Measurements from ENCODE around the gene ZDHHC19.

The ZDHHC19 gene, protein sequence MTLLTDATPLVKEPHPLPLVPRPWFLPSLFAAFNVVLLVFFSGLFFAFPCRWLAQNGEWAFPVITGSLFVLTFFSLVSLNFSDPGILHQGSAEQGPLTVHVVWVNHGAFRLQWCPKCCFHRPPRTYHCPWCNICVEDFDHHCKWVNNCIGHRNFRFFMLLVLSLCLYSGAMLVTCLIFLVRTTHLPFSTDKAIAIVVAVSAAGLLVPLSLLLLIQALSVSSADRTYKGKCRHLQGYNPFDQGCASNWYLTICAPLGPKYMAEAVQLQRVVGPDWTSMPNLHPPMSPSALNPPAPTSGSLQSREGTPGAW

DNA sequence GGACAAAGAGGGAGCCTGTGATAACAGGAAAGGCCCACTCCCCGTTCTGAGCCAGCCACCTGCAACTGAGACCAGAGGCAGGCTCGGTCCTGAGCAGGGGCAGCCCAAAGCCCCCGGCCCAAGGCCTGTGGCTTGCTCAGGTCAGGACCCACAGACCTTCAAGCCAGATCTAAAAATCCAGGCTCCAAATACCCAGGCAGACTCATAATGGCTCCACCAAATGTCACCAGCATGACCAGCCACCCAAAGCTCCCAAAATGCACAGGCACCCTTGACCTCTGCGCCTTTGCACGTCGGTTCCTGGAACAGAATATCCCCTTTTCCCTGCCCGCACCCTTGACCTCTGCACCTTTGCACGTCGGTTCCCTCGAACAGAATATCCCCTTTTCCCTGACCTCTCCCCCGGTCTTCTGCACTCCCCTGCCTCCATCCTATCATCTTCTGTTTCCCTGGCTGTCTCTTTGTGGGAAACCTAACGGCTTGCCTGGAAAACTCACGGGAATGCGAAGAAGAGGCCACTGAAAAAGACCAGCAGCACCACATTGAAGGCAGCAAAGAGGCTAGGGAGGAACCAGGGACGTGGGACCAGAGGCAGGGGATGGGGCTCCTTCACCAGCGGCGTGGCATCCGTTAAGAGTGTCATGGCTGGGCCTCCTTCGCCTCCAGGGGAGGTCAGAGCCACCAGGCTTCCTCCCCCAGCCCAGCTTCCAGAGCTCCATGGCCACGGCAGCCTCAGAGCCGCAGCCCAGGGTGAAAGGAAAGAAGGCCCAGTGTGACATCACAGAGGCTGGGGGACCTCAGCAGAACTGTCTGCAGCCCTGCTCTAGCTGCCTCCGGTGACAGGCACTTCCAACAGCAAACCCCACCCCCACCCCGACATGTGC, at the start of gene ZDHHC19:
ZDHHC19 (minus strand) TSS at position 728 of the 884 bp plus-strand sequence; CDS start at position 643, 85 bp downstream.
- DNase-seq (ENCODE audit: low read depth), result no peak
- H3K4me3 ChIP-seq (ENCODE audit: low read depth, low read length), result no peak within 1 kb of the TSS
- TF ChIP-seq, protein P1, sequence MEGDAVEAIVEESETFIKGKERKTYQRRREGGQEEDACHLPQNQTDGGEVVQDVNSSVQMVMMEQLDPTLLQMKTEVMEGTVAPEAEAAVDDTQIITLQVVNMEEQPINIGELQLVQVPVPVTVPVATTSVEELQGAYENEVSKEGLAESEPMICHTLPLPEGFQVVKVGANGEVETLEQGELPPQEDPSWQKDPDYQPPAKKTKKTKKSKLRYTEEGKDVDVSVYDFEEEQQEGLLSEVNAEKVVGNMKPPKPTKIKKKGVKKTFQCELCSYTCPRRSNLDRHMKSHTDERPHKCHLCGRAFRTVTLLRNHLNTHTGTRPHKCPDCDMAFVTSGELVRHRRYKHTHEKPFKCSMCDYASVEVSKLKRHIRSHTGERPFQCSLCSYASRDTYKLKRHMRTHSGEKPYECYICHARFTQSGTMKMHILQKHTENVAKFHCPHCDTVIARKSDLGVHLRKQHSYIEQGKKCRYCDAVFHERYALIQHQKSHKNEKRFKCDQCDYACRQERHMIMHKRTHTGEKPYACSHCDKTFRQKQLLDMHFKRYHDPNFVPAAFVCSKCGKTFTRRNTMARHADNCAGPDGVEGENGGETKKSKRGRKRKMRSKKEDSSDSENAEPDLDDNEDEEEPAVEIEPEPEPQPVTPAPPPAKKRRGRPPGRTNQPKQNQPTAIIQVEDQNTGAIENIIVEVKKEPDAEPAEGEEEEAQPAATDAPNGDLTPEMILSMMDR (IDR thresholded peaks at IDR 0.05; ENCODE audit: low read depth, low read length), result no peak
- TF ChIP-seq POLR2A (IDR thresholded peaks at IDR 0.05; ENCODE audit: extremely low read depth, insufficient read length) (no peak), MYC (IDR thresholded peaks at IDR 0.05; ENCODE audit: low read depth, low read length) (no peak)
- TF ChIP-seq, protein P2, sequence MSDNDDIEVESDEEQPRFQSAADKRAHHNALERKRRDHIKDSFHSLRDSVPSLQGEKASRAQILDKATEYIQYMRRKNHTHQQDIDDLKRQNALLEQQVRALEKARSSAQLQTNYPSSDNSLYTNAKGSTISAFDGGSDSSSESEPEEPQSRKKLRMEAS (IDR thresholded peaks at IDR 0.05; ENCODE audit: low read depth, low read length), result no peak

DNA sequence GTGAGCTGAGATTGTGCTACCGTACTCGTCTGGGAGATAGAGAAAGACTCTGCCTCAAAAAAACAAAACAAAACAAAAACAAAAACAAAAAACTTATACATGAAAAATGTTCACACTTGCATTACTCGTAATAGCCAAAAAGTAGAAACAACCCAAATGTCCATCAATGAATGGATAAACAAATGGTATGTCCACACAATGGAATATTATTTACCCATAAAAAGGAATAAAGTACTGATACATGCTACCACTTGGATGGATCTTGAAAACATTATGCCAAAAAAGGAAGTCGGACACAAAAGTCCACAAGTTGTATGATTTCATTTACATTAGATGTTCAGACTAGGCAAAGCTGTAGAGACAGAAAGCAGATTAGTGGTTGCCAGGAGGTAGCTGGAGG, 49.6 kb upstream of the ZDHHC19 start:
- TF ChIP-seq POLR2A (IDR thresholded peaks at IDR 0.05; ENCODE audit: extremely low read depth, insufficient read length), result no peak
- TF ChIP-seq, protein P1 (IDR thresholded peaks at IDR 0.05; ENCODE audit: low read depth, low read length), result no peak
- no peak for TF ChIP-seq MYC (IDR thresholded peaks at IDR 0.05; ENCODE audit: low read depth, low read length)
- TF ChIP-seq, protein P2 (IDR thresholded peaks at IDR 0.05; ENCODE audit: low read depth, low read length), result no peak
- no peak overlapping the region for H3K4me3 ChIP-seq (ENCODE audit: low read depth, low read length)
- no peak for DNase-seq (ENCODE audit: low read depth)

DNA sequence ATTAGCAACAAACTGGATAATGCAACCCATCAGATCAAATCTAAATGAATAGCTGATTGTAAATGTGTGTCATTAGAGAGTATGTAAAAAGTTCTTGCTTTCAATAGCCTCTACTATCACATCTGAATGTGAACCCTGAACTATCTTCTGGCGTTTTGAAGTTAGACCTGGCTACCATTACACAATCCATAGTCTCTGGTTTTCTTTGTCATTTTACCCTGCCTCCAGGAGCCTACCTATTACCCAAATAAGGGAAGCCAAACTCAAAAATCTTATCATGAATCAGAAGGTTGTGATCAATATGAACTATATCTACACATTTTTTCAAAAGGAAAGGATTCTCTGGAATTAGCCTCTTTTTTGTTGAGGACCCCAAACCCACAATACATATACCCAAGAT, 44.6 kb upstream of the ZDHHC19 start:
- DNase-seq (ENCODE audit: low read depth), result no peak
- no peak for TF ChIP-seq POLR2A (IDR thresholded peaks at IDR 0.05; ENCODE audit: extremely low read depth, insufficient read length)
- TF ChIP-seq MYC (IDR thresholded peaks at IDR 0.05; ENCODE audit: low read depth, low read length), result no peak
- TF ChIP-seq, protein P1 (IDR thresholded peaks at IDR 0.05; ENCODE audit: low read depth, low read length), result no peak
- TF ChIP-seq, protein P2 (IDR thresholded peaks at IDR 0.05; ENCODE audit: low read depth, low read length), result no peak
- no peak overlapping the region for H3K4me3 ChIP-seq (ENCODE audit: low read depth, low read length)

DNA sequence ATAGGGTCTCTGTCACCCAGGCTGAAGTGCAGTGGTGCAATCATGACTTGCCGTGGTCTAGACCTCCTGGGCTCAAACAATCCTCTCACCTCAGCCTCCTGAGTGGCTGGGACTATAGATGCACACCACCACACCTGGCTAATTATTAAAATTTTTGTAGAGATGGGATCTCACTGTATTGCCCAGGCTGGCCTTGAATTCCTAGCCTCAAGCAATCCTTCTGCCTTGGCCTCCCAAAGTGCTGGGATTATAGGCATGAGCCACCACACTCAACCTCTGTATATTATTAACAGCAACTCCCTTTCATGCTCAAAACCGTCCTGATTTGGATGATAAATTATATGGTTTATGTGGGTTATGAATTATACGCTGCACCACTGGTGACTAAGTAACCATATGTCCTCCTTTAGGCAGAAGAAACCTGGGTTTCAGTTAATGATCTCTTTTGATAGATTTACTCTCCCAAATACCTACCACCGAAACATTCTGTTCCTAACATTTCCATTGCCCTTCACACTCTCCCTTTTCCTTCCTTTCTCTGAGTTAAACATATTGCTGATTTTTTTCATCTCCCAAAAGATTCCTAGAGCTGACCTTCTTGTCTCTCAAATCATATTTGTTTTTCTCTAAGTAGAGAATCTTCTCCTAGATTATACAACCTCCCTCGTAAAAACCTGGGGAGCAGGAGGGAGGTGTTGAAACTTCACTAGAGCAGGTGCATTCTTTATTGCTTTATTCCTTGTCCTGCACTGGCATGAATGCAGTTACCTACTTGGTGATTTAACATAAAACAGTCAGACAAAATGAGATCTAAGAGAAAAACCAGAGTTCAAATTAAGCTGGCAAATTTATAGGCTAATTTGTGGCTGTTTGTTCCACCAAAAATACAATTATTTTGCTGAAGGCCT, 43.4 kb upstream of the ZDHHC19 start:
- H3K4me3 ChIP-seq (ENCODE audit: low read depth, low read length), result no peak overlapping the region
- DNase-seq (ENCODE audit: low read depth), result no peak
- TF ChIP-seq, protein P2 (IDR thresholded peaks at IDR 0.05; ENCODE audit: low read depth, low read length), result no peak
- TF ChIP-seq MYC (IDR thresholded peaks at IDR 0.05; ENCODE audit: low read depth, low read length) (no peak), POLR2A (IDR thresholded peaks at IDR 0.05; ENCODE audit: extremely low read depth, insufficient read length) (no peak)
- TF ChIP-seq, protein P1 (IDR thresholded peaks at IDR 0.05; ENCODE audit: low read depth, low read length), result no peak

DNA sequence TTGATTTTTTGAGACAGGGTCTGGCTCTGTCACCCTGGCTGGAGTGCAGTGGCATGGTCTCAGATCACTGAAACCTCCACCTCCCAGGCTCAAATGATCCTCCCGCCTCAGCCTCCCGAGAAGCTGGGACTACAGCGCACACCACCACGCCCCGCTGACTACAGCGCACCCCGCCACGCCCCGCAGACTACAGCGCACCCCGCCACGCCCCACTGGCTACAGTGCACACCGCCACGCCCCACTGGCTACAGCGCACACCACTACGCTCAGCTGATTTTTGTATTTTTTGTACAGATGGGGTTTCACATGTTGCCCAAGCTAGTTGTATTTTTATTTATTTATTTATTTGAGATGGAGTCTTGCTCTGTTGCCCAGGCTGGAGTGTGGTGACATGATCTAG, 40.7 kb upstream of the ZDHHC19 start:
- no peak for DNase-seq (ENCODE audit: low read depth)
- H3K4me3 ChIP-seq (ENCODE audit: low read depth, low read length), result no peak overlapping the region
- TF ChIP-seq, protein P2 (IDR thresholded peaks at IDR 0.05; ENCODE audit: low read depth, low read length), result no peak
- TF ChIP-seq MYC (IDR thresholded peaks at IDR 0.05; ENCODE audit: low read depth, low read length), result no peak
- TF ChIP-seq POLR2A (IDR thresholded peaks at IDR 0.05; ENCODE audit: extremely low read depth, insufficient read length), result no peak
- TF ChIP-seq, protein P1 (IDR thresholded peaks at IDR 0.05; ENCODE audit: low read depth, low read length), result no peak

Measured in NB4 (cell line).